AG09309 (cell line): Measurements from ENCODE around the gene XPC.

Source experiments
- DNase-seq: peaks from one replicate; pipeline ENCODE4 v3.0.0-alpha.2; 2010; ENCODE audit warnings: low read depth
- H3K4me3 ChIP-seq: 2 replicates; pipeline ENCODE4 v1.5.1; 2011; ENCODE audit warnings: mild to moderate bottlenecking, low read depth, low read length, moderate library complexity; ENCODE audit not compliant: control insufficient read depth
- CTCF ChIP-seq: IDR thresholded peaks from 2 replicates; pipeline ENCODE4 v1.5.1; 2011; ENCODE audit warnings: mild to moderate bottlenecking, low read depth, low read length, inconsistent platforms; ENCODE audit not compliant: insufficient read depth, control insufficient read depth; ENCODE audit errors: missing control alignments

XPC gene

GRCh38 chr3:14097616-14098391 lies 80.6 kb downstream of the XPC start:
- DNase-seq: no peak
- no peak for TF ChIP-seq CTCF
- H3K4me3 ChIP-seq: no peak overlapping the region

GRCh38 chr3:14096742-14097141 lies 81.7 kb downstream of the XPC start:
- DNase-seq: no peak
- TF ChIP-seq CTCF: no peak
- H3K4me3 ChIP-seq: no peak overlapping the region
